GM18870 (cell line): ENCODE measurements around the gene EHMT1.
"Not testable (repeated sequence)": the region's sequence is repeated elsewhere in the genome, so short reads cannot be mapped to it uniquely, and the experiment has no call there.

Experiments
- ATAC-seq: cut with Tn5 transposase; IDR thresholded peaks from one replicate; pipeline ENCODE4 v1.9.1; 2021; ENCODE audit warnings: moderate library complexity; ENCODE audit not compliant: unreplicated experiment

Gene EHMT1

DNA sequence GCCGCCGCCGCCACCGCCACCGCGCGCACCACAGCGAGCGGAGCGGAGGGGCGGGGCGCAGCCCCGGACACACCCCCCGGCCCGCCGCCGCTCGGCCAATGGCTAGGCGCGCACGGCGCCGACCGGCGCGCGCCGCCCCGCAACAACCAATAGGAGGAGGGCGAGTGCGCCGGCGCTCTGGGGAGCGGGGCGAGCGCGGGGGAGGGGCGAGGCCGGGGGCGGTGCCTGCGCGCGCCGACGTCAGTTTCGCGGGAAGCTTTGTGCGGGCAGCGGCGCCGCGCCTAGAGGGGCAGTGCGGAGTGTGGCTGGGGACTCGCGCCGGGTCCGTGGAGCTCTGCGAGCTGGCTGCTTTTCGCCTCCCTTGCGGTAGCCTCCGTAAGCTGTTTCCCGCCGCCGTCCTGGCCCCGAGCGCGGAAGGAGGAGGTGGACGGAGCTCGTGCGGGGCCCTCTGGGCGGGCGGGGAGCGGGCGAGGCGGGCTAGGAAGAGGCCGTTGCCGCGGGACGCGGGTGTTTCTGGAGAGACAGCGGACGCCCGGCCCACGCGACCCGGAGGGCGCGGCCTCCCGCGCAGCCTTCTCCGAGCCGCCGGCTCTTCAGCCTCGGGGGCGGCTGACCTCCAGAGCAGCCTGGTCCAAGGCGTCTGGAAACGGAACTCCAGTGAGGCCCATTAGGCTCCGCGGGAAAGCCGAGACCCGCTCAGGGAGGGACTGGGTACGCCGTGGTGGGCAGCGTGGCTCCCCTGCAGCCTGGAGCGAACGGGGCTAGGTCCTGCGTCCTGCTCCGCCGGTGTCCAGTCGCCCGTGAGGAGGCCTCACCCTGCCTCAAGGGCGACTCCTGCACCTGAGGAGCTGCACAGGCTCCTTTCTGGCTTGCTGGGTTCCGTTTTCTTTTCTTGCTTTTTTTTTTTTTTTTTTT is 28.1 kb upstream of the EHMT1 start, which contains the start of gene ZMYND19:
Gene ZMYND19, minus strand, starts transcription at position 44 of the 915 bp plus-strand sequence. CDS start 249 bp downstream, outside the sequence.
- ATAC-seq: peak; percentile 62

DNA sequence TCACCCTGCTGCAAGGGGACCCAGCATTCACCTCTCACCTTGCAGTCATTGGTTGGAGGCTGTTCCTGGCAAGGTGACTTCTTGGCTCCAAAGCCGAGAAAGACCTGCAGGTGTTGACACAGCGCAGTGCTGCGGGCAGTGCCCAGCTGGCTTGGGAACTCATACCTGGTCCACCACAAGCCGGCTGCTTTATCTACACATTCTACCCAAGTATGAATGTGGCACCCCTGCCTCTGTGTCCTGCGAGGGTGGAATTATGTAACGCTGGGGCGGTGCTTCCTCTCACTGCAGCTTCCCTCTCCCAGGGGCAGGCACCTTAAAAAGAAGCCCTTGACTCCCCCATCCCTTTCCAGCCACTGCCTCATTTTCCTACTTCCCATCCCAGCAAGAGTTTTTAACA is 26.0 kb upstream of the EHMT1 start:
- ATAC-seq: no peak

DNA sequence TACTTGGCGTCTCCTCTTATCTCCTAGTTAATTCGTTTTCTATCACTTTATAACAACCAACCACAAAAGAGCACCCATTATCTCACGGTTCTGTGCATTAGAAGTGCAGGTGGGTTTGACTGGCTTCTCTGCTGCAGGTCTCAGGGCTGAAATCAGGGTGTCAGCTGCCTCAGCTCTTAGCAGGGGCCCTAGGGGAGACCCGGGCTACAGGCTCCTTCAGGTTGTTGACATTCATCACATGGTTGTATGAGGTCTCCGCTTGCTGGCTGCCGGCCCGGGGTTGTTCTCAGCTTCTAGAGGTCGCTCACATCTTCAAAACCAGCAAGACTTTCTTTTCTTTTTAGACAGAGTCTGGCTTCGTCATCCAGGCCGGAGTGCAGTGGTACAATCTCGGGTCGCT is 25.6 kb upstream of the EHMT1 start:
- ATAC-seq: no peak

DNA sequence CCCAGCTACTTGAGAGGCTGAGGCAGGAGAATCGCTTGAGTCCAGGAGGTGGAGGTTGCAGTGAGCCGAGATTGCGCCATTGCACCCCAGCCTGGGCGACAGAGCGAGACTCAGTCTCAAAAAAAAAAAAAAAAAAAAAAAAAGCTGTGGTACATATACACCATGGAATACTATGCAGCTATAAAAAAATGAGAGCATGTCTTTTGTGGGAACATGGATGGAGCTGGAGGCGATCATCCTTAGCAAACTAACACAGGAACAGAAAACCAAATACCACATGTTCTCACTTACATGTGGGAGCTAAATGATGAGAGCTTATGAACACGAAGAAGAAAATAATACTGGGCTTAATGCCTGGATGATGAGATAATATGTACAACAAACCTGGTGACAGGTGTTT is 22.2 kb upstream of the EHMT1 start:
- ATAC-seq: not testable (repeated sequence)

DNA sequence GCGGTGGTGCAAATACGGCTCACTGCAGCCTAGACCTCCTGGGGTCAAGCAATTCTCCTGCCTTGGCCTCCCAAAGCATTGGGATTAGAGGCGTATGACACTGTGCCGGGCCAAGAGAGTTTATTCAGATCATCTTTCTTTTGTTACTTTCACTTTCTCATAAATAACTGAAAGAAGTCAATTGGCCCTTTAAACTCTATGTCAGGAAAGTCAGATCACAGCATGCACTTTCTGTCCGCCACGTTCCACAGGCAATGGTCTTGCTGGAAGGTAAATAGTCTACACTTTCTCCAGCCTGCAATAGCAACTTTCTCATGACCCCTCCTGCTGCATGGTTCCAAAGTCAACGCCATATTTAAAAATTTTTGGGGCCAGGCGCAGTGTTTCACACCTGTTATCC is 19.9 kb upstream of the EHMT1 start:
- no peak for ATAC-seq

DNA sequence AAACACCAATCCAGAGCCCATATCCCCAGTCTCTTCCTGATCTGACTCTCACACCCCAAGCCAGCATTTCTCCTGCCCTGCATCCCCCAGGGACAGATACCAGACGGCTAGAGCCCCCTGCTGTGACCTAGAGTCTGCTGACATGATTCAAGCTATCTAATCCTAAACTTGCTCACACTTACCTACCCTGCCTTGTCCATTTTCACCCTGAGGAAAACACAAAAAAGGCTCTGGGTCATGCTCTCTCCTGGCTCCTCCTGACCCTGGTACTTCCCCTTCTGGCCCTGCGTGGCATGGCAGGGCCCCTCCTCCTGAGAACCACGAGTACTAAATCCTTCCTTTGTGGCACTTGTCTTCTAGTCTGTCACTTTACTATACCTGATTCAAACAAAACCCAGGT is 16.1 kb upstream of the EHMT1 start:
- ATAC-seq: no peak

DNA sequence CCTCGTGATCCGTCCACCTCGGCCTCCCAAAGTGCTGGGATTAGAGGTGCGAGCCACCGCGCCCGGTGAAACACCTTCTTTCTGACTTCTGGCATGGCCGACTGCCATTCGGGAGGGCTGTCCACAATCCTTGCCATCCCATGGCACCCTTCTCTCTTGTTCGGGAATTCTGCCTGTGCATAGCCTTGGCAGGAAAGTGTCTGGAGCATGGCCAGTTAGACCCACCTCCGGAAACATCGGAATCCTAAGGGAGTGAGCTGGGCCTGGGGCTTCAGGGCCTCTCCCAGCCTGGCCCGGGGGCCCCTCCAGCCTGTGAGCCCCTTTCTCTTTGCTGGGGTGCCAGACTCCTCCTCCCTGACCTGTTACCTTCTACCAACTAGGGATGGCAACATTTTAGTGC is 14.9 kb upstream of the EHMT1 start:
- ATAC-seq: no peak

DNA sequence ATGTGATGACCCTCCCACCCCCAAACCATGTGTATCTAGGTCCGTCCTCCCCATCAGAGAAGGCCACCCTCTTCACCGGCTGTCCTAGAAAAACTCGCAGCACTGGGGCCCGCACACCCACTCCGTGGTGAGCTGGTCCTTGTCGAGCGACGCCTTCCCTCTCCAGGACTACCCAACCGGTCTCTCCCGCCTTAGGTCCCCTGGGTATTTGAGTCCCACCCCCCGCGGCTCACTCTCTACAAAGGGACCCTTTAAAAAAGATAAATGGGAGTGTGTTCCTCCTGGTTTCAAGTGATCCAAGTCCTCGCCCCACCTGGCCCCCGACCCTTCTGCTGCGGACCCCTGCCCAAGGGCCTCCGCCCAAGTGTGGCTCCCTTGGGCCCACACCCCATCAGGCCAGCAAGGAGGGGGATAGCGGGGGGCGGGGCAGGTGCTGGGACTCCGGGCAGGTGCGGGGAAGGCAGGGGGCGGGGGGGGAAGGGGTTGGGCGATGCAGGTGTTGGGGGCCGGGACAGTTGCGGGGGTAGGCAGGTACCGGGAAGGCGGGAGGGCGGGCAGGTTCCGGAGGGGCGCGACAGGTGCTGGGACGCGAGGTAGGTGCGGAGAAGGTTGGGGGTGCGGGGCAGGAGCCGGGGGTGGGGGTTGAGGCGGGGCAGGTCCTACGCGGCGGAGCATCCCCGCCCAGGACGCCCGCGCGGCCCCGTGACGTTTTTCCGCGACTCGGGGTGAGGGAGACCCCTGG is 14.3 kb upstream of the EHMT1 start:
- ATAC-seq: no peak

DNA sequence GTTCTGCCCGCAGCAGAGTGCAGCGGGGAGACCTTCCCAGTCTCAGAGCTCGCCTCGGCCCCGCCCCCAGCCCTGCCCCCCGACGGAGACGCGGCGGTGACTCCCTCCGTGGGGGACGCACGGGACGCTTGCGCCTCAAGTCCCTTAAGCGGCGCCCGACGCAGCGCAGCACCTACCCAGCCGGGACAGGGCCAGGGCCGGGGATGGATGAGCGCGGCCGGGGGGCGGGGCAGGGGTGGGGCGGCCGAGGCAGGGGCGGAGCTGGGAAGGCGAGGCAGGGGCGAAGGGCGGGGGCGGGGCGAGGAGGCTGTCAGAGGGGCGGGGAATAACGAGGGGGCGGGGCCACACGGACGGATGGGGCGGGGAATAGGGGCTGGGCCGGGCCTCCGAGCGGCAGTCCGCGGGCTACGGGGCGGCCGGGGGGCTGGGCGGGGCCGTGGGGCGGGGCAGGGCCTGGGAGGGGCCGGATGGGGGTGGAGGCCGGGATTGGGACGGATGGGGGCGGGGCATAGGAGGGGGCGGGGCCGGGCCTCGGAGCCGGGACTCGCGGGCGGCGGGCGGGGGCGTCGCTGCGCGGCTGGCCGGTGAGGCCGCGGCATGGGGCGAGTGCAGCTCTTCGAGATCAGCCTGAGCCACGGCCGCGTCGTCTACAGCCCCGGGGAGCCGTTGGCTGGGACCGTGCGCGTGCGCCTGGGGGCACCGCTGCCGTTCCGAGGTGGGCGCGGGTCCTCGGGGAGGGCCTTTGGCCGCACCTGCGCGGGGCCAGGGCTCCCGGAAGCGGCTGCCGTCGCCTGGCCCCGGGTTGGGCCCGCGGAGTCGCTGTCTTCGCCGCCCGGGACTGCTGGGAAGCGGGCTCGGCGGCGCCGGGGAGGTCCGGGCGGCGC is 13.4 kb upstream of the EHMT1 start, which contains the start of gene ARRDC1:
Gene ARRDC1, plus strand, starts transcription at position 566 of the 884 bp plus-strand sequence. Its CDS starts 32 bp downstream, at position 598.
- no peak for ATAC-seq

DNA sequence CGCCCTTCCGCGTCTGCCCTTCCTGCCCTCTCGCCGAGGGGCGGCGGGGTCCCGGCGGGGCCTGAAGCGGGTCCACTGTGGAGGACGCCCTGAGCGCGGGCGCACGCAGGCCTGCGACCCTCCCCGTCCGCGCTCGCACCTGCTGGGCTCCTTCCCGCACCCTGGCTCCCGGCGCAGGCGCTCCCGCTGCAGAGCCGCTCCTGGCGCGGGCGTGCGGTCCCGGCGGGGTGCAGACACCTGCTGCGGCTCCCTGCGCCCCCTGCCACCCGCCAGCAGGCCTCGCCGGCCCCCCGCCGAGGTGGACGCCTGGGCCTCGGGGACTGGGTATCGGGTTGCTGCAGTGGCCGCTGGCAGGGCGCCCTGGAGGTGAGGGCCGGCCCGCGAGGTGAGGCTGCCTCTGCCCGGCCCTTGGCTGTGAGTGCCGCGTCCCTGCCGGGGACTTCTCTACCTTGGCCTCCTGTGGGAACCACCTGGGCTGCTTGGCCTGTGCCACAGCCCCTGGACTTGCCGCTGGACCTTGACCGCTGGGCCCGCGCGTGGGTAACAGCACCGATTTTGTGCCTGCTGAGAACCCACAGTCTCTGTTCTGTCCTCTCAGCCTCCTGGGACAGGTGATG is 12.7 kb upstream of the EHMT1 start:
- ATAC-seq: no peak

DNA sequence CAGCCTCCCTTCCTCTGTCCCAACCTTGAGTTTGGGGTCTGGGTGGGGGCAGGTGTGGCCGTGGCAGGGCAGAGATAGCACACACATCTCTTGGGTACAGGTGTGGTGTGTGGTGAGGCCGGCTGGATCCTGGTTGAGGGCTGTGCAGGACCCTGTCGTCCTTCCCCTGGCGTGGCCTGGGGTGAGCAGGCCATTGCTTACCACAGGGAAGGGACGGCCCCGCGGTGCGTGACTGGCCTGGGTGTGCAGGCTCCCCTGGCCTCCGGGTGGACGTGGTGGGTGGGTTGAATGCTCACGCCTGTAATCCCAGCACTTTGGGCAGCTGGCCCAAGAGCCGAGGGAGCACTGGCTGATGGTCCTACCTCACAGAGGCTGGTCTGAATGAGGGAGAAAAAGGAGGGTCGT is 12.1 kb upstream of the EHMT1 start:
- no peak for ATAC-seq

DNA sequence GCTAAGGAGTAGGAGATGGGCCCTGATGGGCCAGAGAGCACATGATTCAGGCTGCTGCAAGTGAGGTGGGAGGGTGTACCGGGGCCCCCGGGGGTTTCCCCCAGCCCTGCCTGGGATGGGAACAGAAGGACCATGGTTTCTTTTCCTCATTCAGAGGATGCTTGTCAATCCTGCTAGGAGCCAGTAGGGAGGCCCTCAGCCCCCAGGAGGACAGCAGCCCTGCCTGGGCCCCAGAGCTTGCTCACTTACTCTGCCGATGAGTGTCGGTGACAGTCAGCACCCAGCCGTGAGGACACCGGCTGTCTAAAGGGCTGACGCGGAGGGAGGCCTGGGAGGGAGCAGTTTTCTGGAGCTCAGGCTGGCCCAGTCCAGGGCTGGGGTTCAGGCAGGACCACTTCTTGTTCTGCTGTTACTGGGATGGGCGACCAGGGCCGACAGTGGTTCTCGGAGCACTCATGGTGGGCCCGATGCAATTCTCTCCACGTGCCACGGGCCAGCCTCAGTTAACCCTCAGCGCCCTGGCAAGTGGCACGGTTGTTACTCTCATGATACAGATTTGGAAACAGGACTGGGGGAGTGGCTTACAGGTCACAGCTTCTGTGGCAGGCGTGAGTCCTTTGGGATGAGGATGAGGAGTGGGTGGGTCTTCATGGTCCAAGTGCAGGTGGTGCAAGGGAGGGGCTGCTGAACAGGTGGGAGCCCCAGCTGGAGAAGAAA is 11.5 kb upstream of the EHMT1 start:
- ATAC-seq: no peak

DNA sequence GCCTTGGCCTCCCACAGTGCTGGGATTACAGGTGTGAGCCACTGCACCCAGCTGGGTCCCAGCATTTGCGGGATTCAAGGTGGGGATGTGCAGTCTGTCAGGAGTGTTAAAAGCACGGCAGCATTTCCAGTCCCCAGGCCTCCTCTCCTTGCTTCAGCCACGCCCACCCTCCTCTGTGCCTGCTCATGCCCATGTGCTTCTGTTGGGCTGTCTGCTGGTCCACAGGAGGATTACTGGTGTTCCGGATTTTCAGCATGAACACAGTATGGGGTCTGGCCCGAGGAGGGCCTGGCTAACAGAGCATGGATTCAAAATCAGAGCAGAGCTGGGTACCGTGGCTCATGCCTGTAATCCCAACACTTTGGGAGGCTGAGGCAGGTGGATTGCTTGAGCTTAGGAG is 7.9 kb upstream of the EHMT1 start:
- no peak for ATAC-seq

DNA sequence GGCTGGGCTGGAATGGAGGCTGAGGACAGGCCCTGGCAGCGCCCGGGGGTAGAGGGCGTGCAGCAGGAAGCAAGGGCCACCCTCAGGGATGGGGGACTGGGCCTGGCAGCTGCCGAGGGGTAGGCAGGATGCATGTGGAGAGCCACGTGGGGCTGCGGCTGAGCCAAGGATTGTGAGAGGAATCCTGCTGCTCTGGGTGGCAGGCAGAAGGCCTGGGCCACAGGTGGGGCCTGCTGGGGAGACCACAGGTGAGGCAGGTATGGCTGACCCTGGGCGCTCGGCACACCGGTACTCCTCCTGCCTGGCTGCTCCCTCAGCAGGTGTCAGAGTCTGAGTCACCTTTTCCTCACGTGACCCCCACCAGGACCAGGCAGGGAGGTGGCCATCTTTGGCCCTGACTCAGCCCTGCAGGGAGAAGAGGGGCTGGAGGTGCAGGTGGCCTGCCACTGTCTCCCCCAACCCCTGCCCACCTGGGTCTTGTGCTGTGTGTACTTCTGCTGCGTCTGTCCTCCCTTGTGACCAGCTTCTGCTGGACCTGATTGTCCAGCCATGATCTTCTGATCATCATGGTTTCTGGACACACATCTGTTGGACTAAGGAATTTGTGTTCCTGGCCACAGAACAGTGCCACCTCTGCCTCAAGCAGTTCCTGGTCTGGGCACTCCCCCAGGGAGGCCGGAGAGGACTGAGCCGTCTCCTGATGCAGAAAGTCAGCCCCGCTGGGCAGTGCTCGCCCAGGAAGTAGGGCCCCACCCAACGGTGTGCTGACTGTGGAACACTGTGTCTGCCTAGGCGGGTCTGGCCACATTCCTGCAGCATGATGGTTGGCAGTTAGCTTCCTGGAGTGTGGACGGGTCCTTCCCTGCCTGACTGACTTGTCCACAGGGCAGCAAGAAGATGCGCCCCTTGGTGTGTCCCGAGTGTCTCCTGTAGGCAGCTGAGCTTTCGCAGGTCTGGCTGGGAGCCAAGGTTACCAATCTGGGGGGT is 6.9 kb upstream of the EHMT1 start:
- no peak for ATAC-seq

DNA sequence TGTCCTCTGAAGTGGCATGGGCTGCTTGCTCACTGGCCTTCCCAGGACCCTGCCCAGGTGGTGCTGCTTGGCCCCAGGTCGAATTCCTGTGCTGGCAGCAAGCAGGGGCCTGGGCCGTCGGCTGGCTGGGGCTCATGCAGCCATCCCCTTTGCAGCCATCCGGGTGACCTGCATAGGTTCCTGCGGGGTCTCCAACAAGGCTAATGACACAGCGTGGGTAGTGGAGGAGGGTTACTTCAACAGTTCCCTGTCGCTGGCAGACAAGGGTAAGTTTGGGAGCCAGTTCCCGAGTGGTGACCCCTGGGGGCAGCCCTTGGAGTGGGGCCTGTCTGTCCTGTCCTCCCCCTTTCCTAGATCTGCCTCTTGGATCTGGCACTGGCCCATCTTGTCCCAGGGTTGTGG is 6.1 kb upstream of the EHMT1 start:
- no peak for ATAC-seq

DNA sequence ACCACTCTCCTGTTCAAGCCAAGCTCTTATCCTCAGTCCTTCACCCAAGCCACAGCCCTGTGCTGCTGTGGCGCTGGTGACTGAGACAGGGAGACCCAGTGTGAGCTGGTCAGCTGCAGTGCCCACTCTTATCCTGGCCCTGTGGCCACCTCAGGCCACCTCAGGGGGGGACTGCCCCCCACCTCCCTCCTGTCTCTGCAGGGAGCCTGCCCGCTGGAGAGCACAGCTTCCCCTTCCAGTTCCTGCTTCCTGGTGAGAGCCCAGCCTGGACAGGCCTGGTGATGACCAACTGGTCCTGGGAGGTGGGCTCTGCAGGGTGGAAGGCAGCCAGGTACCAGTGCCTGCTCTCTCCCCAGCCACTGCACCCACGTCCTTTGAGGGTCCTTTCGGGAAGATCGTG is 5.5 kb upstream of the EHMT1 start:
- ATAC-seq: no peak

DNA sequence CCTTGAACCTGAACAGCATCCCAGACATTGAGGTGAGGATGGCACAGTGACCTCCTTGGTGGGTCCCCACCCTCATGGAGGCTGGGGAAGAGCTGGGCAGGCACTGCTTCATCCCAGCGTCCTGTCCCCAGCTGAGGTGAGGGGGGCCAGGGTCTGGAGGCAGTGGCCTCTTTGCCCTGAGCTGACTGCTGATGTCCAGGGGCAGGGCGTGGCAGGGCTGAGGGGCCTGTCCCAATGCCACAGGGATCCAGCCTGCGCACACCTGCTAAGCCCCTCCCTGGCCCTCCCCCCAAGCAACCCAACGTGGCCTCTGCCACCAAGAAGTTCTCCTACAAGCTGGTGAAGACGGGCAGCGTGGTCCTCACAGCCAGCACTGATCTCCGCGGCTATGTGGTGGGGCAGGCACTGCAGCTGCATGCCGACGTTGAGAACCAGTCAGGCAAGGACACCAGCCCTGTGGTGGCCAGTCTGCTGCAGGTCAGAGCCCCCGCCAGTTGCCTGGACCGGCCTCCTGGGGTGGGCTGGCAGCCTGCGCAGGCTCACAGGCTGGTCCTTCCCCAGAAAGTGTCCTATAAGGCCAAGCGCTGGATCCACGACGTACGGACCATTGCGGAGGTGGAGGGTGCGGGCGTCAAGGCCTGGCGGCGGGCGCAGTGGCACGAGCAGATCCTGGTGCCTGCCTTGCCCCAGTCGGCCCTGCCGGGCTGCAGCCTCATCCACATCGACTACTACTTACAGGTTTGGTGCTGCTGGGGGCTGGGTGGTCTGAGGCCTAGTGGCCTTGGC is 4.9 kb upstream of the EHMT1 start:
- ATAC-seq: no peak
